Activated CD4-positive, CD25-positive, alpha-beta regulatory T cell treated with anti-CD3 and anti-CD28 coated beads, Interleukin-2, amount 50 U/mL, for 16 hours (primary cell): ENCODE data around the gene COLQ.
"Not testable (repeated sequence)": the region's sequence is repeated elsewhere in the genome, so short reads cannot be mapped to it uniquely, and the experiment has no call there.

Source experiments
- DNase-seq: peaks from one replicate; pipeline ENCODE4 v3.0.0-alpha.2; 2020; ENCODE audit warnings: low read depth, low spot score

The COLQ gene

DNA sequence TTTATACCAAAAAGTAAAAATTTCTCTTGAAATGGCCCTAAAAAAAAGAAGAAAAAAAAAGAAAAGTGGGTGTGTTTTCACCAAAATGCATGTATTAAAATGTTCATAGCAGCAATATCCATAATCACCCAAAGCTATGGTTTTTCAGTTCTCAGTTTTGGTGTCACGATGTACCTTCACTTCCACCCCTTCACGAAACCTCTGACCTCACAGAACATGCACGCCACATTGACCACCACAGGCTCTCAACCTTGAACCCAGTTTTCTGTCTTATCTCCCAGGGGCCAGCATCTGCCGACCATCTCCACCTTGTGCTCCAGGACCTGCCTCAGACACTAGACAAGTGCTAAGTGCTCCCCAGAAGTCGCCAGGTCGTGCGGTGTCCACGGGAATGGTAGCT is 30.4 kb downstream of the COLQ start:
- no peak for DNase-seq

DNA sequence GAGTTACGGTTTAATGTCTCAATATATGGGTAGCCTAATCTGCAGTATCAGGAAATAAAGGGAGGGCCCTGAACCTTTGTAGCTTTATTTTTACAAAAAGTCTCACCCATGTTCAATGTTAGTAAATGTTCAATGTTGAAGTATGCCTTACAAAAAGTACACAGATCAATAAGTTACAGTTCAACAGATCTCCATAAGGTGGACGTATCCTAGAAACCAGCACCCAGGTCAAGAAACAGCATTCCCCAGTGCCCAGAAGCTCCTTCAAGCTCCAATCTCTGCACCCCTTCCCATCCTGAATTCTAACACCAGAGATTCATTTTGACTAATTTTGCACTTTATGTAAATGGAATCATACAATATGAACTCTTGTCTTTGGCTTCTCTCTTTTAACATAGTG is 31.3 kb downstream of the COLQ start:
- DNase-seq: no peak

DNA sequence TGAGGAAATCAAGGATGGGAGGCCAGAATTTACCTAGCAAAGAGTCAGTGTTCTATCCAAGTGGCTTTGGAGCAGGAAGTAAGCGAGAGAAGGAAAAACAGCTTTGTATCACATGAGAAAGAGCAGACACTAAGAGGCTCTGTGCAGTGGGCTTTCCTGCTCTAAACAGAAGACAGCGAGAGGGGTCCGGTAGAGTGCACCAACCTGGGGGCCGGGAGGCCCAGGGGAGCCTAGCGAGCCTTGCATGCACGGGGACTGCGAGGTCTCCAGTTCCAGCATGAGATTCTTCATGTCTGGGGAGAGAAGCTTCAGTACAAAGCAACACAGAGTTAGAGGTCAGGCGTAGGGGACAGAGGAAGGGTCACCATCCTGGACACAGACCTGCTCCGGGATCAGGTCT is 33.5 kb downstream of the COLQ start:
- no peak for DNase-seq

DNA sequence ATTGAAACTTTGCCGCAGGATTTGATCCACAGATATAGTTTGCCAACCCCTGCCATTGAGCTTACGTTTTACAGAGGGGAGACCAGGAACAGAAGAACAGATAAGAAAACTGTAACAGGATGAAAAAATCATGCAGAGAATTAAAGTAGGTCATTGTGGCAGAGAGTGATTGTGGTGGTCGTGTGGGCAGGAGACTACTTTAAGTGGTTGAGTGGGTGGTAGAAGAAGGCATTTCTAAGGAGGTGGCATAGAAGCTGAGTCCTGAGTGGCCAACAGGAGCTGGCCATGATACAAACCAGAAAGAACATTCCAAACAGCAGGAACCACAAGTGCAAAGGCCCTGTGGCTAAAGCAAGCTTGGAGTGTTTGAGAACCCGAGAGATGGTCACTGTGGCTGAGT is 34.5 kb downstream of the COLQ start:
- no peak for DNase-seq

DNA sequence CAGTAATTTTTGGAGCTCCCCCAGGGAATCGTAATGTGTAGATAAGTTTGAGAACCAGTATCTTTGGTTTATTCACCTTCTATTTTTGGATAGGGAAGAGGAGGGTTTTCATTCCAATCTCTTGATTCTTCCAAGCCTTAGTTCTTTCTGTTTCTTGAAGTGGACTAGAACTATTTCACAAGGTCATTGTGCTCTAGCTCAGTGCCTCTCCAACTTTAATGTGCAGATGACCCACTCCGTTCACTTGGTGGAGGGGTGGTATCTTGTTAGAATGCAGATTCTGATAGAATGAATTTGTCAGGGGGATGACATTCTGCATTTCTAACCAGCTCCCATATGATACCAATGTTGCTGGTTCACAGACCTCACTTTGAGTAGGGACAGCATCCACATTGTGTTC is 35.5 kb downstream of the COLQ start:
- no peak for DNase-seq

DNA sequence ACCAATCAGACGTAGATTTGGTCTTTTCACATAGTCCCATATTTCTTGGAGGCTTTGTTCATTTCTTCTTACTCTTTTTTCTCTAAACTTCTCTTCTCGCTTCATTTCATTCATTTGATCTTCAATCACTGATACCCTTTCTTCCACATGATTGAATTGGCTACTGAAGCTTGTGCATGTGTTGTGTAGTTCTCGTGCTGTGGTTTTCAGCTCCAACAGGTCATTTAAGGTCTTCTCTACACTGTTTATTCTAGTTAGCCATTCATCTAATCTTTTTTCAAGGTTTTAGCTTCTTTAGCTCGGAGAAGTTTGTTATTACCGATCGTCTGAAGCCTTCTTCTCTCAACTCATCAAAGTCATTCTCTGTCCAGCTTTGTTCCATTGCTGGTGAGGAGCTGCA is 37.0 kb downstream of the COLQ start:
- DNase-seq: not testable (repeated sequence)

DNA sequence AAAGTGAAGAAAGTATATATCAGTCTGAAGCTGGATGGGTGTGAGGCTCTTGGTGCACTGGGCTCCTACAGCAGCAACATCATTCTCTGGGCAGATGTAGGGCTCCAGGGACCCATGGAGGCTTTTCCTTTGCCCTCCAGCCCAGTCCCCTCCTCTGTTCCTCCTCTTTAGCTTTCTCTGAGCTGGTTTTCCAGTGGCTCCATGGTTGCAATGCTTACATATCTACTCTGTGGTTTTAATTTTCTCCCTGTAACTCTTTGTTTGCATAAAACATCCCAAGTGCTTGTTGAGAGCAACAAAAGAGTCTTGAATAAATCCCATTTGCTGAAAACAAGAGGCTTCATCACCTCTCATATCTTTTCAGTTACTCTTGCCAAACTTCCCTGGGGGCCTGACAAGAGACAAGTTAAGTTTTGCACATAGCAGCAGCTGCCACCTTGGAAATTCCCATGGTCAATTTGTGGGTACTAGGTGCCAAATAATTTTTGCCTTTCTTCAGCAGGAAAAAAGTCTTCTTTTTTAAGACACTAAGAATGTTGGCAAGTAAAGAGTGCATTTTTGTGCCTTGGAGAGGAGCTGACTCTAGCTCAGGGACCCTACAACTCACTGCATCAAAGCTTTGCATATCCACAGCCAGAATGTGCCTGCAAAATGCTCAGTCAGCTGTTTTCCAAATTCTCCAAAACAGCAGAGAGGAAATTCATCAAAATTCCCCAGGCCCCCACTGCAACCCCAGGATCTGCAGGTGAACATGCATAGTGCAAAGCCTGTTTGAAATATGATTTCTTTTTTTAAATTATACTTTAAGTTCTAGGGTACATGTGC is 41.9 kb downstream of the COLQ start:
- no peak for DNase-seq

DNA sequence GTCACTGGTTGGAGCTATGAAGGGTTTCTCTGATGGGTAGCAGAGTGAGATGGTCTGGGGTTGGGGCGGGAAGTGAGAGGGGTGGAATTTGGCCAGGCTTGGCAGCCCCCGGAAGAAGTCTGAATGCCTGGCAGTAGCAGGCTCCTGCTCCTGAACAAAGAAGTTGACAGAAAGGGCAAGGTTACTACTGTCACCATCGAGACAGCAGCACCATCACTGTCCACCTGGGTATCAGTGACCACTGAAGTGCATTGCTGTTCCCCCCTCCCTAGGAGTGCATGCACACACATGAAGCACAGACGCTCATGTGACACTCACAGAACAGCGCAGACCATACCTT is 42.9 kb downstream of the COLQ start:
- no peak for DNase-seq

DNA sequence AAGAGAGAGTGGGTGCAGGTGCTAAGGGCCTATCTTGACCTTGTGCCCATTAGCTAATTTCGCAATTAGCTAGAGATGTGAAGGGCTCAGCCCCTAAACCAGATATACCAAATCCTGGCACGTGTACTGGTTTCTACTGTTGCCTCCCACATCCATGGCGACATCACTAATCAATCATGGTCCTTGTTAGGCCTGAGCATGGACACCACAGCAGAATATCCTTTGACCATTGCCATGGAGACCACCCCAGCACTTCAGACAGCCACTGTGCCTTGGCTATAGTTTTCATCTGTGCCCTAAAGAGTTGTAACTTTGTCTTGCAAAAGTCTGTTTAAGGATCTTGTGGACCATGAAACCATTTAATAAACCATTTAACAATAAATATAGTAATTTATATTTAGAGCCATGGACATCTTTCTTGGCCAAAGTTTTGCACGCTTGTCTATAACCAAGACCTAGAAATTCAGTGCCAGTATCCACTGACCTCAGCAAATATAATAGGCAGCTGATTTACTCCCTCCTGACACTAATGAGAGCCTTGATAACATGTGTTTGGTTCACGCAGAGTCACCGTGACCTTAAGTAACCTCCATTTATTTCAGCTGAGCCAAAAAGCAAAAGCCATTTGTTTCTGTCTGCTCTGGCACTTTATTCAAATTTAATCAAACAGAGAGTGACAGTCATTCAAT is 43.4 kb downstream of the COLQ start:
- no peak for DNase-seq

DNA sequence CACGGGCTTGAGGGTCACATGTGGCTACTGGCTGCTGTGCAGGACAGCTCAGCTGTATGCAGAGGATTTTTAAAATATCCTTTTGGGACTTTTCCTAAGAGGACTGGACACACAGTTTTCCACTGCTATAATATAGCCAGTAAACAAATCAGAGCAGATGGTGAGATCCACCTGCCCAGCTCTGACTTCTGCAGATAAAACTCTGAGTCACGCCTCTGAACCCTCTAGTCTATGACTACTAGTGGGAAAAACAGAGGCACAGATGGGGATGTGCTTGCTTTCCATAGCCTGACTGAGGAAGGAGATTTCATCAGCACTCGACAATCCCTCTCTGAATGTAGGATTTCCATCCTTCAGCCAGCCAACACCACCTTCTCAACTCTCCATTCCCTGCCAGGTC is 45.1 kb downstream of the COLQ start:
- DNase-seq: no peak

DNA sequence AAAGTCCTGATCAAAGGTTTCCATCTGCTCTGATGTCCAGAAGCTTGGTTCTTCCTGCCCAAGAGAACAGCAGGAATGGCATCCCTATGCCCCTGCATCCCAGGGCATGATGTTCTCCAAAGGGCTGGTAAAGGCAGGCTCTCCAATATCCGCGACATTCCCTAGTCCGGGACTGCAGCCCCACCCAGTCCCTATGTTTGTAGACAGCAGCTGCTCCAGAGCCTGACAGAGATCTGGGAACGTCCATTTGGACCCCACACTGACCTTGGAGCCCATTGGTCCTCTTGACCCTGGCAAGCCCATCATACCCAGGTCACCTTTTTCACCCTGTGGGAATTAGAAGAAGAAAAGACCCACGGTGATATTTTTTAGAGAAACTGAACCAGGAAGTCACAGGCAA is 46.3 kb downstream of the COLQ start:
- DNase-seq: no peak

DNA sequence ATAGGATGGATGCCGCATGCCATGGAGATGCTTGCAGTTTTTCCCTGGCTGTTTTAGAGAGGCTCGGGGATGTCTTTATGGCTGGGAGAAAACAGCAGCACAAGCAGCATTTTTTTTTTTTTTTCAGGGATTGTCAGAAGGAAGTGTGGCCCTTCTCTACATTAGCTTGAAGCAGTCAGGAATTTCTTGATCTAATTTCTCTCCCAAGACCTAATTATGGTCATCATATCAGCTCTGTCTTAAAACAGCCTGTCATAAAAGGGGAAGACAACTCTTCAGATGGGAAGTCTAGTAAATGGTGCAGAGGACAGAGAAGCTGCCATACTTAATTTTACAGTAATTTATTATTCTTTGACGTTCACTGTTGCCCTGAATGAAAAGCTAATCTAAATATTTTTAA is 49.6 kb downstream of the COLQ start:
- no peak for DNase-seq

DNA sequence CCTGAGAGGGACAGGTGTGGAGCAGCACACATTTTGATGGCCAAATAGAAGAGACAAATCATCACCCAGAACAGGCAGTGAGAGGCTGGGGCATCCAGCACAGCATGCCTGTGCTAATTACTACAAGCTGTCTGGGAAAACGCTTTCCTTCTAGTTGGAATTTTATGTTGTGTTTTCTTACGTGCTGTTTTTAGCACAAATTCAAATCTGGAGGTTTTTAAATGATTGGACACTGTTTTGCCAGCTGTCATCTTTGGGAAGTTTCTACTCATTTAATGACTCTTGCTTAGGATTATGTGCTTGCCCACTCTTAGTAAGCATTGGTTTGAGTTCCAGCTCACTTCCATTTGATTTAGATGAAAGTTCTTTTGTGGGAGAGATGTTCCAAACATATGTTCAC is 50.7 kb downstream of the COLQ start:
- no peak for DNase-seq

DNA sequence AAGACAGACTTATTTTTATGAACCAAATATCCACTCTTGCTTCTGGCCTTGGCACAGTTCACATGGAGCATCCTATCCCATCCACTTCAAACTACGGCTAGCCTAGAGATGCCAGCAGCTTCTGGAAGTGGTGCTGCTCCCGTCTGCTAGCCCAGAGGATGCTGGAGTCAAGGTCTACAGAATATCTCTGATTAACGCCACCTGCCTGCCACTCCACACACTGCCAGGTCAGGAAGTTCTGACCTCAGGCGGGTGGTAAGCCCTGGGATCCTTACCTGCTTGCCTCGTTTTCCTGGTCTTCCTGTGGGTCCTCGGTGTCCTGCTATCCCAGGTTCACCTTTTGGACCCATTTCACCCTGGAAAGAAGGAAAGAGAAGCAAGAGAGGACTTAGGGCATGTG is 51.2 kb downstream of the COLQ start:
- no peak for DNase-seq

DNA sequence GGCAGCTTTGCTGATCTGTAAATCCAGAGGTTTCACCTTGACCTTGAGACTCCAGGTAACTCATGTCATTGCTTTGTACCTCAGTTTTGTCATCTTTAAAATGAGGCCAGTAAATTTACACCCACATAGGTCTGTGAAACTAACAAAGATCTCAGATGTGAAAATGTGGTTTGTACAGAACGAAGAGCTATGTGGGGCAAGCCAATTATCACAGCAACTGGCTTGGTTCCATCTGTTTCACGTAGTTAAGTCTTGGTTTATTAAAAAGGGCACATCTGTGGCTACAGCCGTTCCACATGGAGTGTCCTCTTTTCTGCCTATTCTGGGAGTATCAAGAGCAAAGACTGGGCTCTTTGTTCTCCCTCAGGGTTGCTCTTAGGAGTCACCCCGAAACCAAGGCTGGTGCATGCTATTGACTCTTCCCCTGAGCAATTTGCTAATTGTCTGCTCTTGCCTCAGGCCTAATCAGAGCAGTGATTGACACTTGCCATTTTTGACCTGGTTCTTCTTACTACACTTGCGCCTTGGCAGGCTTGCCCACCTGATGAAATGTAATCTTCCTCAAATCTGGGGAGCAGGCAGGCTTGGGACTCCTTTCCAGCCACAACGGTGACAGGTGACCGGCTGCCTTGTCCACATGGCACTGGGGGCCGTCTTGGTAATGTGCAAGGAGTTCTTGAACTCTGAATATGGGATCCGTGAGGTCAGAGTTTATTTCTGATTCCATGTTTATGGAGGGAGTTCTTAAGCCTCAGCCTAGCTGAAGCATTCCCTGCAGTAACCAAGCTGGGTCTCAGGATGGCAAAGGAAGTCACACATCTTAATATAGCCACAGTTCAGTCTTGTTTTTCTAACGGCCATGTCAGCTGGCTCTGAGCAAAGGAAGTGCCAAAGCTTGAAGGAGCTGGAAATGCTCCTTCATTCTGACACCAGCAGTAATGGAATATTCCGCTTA is 54.0 kb downstream of the COLQ start:
- no peak for DNase-seq

DNA sequence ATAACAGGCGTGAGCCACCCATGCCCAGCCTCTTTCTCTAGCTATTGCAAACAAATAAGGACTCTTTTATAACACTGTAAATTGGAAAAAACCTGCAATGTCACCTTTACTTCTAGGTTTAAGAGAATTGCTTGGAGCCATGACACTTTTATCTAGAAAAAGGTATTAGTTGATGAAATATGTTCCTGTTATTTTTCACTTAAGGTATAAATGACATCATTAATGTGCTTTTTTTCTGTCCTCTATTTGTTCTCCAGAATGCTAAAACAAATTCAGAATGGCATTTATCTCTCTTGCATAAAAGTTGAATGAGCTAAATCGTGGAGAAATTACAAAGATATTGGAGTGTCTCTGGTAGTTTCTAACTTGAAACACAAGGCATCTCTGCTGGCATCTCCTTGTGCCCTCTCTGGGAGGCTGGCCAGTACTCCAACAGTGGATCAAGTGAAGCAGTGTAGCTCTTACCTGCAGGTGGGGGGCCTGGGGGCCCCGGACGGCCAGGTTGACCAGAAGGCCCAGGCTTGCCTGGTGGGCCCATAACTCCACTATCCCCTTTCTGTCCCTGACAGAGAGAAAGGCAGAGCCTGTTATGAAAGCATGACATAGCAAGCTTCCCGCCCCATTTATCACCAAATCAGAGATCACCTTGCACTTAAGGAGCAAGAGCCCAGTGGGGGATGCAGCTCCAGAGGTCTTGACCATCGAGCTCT is 55.5 kb downstream of the COLQ start:
- DNase-seq: no peak

DNA sequence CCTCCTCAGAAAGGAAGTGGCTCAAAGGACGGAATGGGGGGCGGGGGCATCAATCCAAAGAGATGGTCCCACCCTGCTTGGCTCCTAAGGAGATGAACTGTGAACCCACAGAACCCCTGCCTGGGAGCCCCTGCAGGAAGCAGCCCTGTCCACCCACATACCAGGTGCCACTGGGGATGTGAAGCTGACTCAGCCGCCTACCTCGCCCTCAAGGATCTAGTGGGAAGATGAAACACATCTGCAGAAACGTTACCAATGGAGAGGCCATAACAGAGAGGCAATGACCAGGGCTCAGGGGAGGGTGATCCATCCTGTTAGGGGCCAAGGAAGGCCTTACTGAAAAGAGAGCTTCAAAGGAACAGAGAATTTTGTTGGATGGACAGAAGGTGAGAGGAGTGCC is 59.1 kb downstream of the COLQ start:
- no peak for DNase-seq

DNA sequence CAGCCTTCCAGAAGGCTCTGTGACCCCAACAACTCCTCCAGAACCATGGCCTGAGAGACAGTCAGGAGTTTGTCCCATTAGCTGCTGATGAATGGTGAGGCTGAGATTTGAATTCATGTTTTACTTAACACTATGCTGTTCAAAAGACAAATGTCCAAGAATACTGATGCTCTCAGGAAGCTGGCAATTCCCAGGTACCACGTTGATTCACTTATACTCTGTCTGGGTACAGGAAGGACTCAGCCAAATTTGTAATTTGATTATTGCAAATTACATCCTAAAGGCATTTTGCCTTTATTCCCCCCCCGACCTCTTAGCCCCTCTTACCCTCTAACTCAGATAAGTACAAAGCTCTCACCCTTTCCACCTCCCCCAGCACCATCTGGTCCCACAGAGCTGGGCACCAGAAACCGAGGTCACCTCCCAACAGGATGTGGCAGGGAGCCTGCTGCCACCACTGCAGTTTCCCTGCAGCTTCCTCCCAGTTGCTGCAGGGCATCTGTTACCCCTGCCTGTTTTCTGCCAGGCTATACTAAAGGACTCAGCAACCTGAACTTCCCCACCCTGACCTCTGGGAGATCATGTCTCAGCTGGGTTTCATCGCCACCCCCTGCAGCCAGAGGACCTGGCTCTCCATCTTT is 60.5 kb downstream of the COLQ start:
- no peak for DNase-seq

DNA sequence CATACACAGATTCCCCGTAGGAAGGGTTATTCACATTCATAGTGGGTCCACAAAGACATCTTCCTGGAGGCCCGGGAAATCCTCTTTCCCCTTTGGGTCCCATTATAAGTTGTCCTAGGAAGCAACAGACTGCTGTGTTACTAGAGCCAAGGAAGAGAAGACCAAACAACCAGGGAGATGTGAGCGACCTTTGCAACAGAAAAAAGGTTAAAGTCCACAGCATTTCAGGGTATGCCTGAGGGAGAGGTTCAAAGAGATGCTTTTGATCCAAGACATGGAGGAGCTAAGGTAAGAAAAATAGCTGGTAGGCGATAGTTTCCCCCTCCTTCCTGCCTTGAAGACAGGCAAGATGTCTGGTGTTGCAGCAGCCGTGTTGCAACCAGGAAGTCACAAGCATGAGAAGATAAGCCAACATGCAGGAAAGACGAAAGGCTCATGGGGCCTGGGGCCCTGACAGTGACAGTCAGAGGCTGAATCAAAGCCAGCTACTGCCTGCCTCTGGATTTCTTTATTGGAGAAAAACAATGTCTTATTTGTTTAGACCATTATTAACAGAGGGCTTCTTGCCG is 63.2 kb downstream of the COLQ start:
- DNase-seq: no peak

DNA sequence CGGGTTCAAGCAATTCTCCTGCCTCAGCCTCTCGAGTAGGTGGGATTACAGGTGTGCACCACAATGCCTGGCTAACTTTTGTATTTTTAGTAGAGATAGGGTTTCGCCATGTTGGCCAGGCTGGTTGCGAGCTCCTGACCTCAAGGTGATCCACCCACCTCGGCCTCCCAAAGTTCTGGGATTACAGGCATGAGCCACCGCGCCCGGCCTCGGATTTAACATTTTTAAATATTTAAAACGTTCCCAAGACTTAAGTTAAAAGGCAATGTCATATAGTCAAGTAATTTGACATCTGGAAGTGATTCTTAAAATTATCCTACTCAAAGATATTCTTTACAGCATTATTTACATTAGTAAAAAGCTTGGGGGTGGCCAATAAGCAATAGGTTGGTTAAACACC is 64.6 kb downstream of the COLQ start:
- DNase-seq: not testable (repeated sequence)

DNA sequence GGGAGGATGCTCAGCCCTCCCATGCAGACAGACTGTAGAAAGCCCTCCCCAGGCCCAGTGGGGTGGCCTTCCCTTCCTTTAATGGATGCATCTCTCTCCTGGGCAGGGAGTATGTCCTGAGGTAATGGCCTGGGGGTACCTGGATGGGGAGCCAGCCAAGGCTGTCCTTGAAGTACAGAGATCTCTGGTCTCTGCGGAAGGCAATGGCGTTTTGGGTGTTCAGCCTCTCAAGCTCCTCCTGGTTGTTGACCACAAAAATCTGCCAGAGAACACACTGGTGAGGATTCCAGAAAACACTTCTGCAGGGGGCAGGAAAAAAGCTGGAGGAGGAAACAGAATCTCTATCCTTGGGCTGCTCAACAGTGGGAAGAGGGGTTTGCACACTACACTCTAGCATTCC is 65.2 kb downstream of the COLQ start:
- no peak for DNase-seq
